HFF-Myc (cell line): Measurements from ENCODE around the gene PPP4R1.

Experiments used
- DNase-seq: peaks from one replicate; pipeline ENCODE4 v3.0.0-alpha.2; 2011; ENCODE audit warnings: low read depth; ENCODE audit errors: extremely low read depth
- H3K4me3 ChIP-seq: replicated peaks from 2 replicates; pipeline ENCODE4 v1.5.1; 2011; ENCODE audit warnings: low read depth, mild to moderate bottlenecking, control low read depth, low read length
- CTCF ChIP-seq: IDR thresholded peaks from 2 replicates; pipeline ENCODE4 v1.5.1; 2012; ENCODE audit warnings: mild to moderate bottlenecking, low read depth, low read length, control low read depth; ENCODE audit errors: missing control alignments

Gene PPP4R1

GRCh38 chr18:9629709-9630108 is 15.3 kb upstream of the PPP4R1 start:
- TF ChIP-seq CTCF: no peak
- H3K4me3 ChIP-seq: no peak overlapping the region
- peak; percentile 87 for DNase-seq

GRCh38 chr18:9628984-9629383 is 14.6 kb upstream of the PPP4R1 start:
- no peak for DNase-seq
- no peak overlapping the region for H3K4me3 ChIP-seq
- no peak for TF ChIP-seq CTCF

- DNase-seq: no peak
- H3K4me3 ChIP-seq: no peak overlapping the region
- no peak for TF ChIP-seq CTCF
Observed at GRCh38 chr18:9627642-9628041, 13.3 kb upstream of the PPP4R1 start.

GRCh38 chr18:9619990-9620389 is 5.6 kb upstream of the PPP4R1 start:
- no peak for DNase-seq
- no peak for TF ChIP-seq CTCF
- no peak overlapping the region for H3K4me3 ChIP-seq

GRCh38 chr18:9619545-9619944 is 5.2 kb upstream of the PPP4R1 start:
- no peak for DNase-seq
- TF ChIP-seq CTCF: no peak
- H3K4me3 ChIP-seq: no peak overlapping the region

GRCh38 chr18:9619056-9619455 is 4.7 kb upstream of the PPP4R1 start:
- no peak overlapping the region for H3K4me3 ChIP-seq
- TF ChIP-seq CTCF: no peak
- no peak for DNase-seq

GRCh38 chr18:9617006-9617542 is 2.7 kb upstream of the PPP4R1 start:
- DNase-seq: no peak

More at GRCh38 chr18:9617006-9617542, 2.7 kb upstream of the PPP4R1 start:
- no peak overlapping the region for H3K4me3 ChIP-seq
- TF ChIP-seq CTCF: no peak
